Measurements from ENCODE around the gene FREM2.

Gene FREM2

GRCh38 chr13:38849315-38849714 lies 162.4 kb downstream of the FREM2 start:
- DNase-seq, result no peak

GRCh38 chr13:38850868-38851626 lies 164.2 kb downstream of the FREM2 start:
- DNase-seq, result no peak

GRCh38 chr13:38854226-38854625 lies 167.3 kb downstream of the FREM2 start:
- no peak for DNase-seq

- no peak for DNase-seq
These were observed 169.2 kb downstream of the FREM2 start for GRCh38 chr13:38856065-38856464.

- DNase-seq, result no peak
These were observed 175.6 kb downstream of the FREM2 start for GRCh38 chr13:38862443-38862842.

GRCh38 chr13:38863536-38863935 lies 176.7 kb downstream of the FREM2 start:
- DNase-seq, result no peak

- DNase-seq, result no peak
These were observed 179.8 kb downstream of the FREM2 start for GRCh38 chr13:38866649-38867048.

- no peak for DNase-seq
These were observed 181.5 kb downstream of the FREM2 start for GRCh38 chr13:38868399-38868798.

GRCh38 chr13:38868870-38869269 lies 182.0 kb downstream of the FREM2 start:
- DNase-seq, result no peak

GRCh38 chr13:38871275-38871674 lies 184.4 kb downstream of the FREM2 start:
- DNase-seq, result no peak

GRCh38 chr13:38872693-38873092 lies 185.8 kb downstream of the FREM2 start:
- peak; percentile 7 for DNase-seq

GRCh38 chr13:38875186-38875875 lies 188.5 kb downstream of the FREM2 start:
- no peak for DNase-seq

- no peak for DNase-seq
These were observed 192.4 kb downstream of the FREM2 start for GRCh38 chr13:38879278-38879677.

GRCh38 chr13:38879786-38880185 lies 192.9 kb downstream of the FREM2 start:
- no peak for DNase-seq

GRCh38 chr13:38880397-38880796 lies 193.5 kb downstream of the FREM2 start:
- DNase-seq, result no peak

GRCh38 chr13:38883783-38884182 lies 196.9 kb downstream of the FREM2 start:
- DNase-seq, result no peak

GRCh38 chr13:38888309-38888708 lies 201.4 kb downstream of the FREM2 start:
- DNase-seq, result no peak

- no peak for DNase-seq
These were observed 208.2 kb downstream of the FREM2 start for GRCh38 chr13:38895075-38895474.

- DNase-seq, result no peak
These were observed 210.6 kb downstream of the FREM2 start for GRCh38 chr13:38897521-38897920.

GRCh38 chr13:38898481-38898880 lies 211.6 kb downstream of the FREM2 start:
- no peak for DNase-seq

- no peak for DNase-seq
These were observed 212.7 kb downstream of the FREM2 start for GRCh38 chr13:38899571-38899970.

- no peak for DNase-seq
These were observed 213.3 kb downstream of the FREM2 start for GRCh38 chr13:38900188-38900587.

- no peak for DNase-seq
These were observed 215.7 kb downstream of the FREM2 start for GRCh38 chr13:38902551-38902950.

- DNase-seq, result no peak
These were observed 218.2 kb downstream of the FREM2 start for GRCh38 chr13:38905081-38905480.

- no peak for DNase-seq
These were observed 219.0 kb downstream of the FREM2 start for GRCh38 chr13:38905861-38906260.

Measured in activated T-cell treated with anti-CD3 and anti-CD28 coated beads for 4 hours (primary cell).